ENCODE measurements around the gene USP6.

DNA sequence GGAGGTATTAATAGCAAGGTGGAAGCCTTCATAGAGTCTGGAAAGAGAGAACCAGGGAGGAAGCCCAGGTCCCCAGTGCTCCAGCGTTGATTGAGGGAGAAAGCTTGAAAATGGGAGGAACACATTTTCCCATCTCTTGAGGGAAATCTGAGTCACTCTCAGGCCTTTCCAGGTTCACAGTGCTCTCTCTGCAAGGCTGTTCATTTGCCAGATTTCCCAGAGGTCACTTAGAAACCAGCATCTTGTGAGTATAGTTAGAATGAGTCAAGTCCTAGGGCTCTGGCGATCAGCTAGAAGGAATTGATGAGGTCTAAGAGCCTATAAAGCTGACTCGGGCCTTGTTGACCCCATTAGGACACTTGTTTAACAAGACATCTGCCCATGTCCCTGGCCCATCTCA lies 93.6 kb downstream of the USP6 start:
- TF ChIP-seq POLR2A (IDR thresholded peaks at IDR 0.05; ENCODE audit: low read depth, low read length) = no peak; the same call in 1 of the 2 replicates
- TF ChIP-seq TAF1 (IDR thresholded peaks at IDR 0.05; ENCODE audit: borderline replicate concordance, low read depth, low read length) = no peak
- TF ChIP-seq POLR2AphosphoS5 (IDR thresholded peaks at IDR 0.05; ENCODE audit: low read depth, low read length) = no peak

Measured in GM12892 (cell line).